ENCODE data around the gene TTC23. TPM values are rescaled to one million over a fixed set of nuclear protein-coding genes. Genes with fewer than 3 reads are reported as not detected.
A peak's percentile ranks its signal among the peaks of the same experiment; 100 is the strongest.
"Not testable (repeated sequence)": the region's sequence is repeated elsewhere in the genome, so short reads cannot be mapped to it uniquely, and the experiment has no call there.

Gene TTC23
- total and polyA plus RNA-seq, 9 of the 15 experiments (the other 6 are each of a cell fraction or from before 2014, with no cell fraction given): 0.41 to 4.5 (median 2.5) TPM

DNA sequence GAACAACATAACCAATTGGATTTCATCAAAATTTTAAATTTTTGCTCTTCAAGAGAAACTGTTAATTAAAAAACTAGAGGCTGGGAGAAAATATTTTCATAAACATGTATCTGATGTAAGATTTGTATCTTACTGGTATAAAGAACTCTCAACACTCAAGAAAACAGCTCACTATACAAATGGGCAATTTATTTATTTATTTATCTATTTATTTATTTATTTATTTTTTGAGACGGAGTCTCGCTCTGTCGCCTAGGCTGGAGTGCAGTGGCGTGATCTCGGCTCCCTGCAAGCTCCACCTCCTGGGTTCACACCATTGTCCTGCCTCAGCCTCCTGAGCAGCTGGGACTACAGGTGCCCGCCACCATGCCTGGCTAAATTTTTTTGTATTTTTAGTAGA, 15.2 kb downstream of the TTC23 start:
- H3K9me3 ChIP-seq (replicated peaks; ENCODE audit: control insufficient read depth, insufficient read depth, low read depth, low read length); H3K36me3 ChIP-seq (ENCODE audit: control insufficient read depth, insufficient read depth, low read length); BruUV-seq (replicated peaks); H3K4me3 ChIP-seq; DNase-seq (ENCODE audit: extremely low read depth in 1 of 4, low spot score in 3 of 4); H3K4me1 ChIP-seq (replicated peaks in 1 of 2; ENCODE audit: control insufficient read depth in 2 of 2, insufficient read depth in 2 of 2, low read length in 2 of 2); H3K4me2 ChIP-seq (ENCODE audit: insufficient read depth, low read length); H3K79me2 ChIP-seq (ENCODE audit: control insufficient read depth, insufficient read depth, low read length); in situ Hi-C loops (cut with MboI); H4K20me1 ChIP-seq (replicated peaks; ENCODE audit: control insufficient read depth, insufficient read depth, low read length); H3K9me1 ChIP-seq (ENCODE audit: control insufficient read depth, insufficient read depth, low read length); POLR2A ChIA-PET; H3K27me3 ChIP-seq (ENCODE audit: control insufficient read depth in 2 of 2, insufficient read depth in 2 of 2, low read length in 2 of 2); FAIRE-seq; ATAC-seq; H3K9ac ChIP-seq (ENCODE audit: insufficient read depth in 1 of 2, low read depth in 2 of 2, low read length in 2 of 2); intact Hi-C loops (cut with micrococcal nuclease); H2AFZ ChIP-seq (ENCODE audit: low read depth, low read length); H3K27ac ChIP-seq (ENCODE audit: extremely low read depth, low read depth, low read length): not testable (repeated sequence)
- WGBS (ENCODE audit: insufficient coverage, low coverage, missing lambda C conversion rate): 58% methylated on average over 5 of the region's 6 CpGs
- CTCF ChIA-PET (ENCODE audit: low intra/inter-chr PET ratio): interaction anchor here (0.6 kb wide), 1 partner anchor 716 kb away, joined by 3 read pairs; no protein-coding TSS in a partner anchor

DNA sequence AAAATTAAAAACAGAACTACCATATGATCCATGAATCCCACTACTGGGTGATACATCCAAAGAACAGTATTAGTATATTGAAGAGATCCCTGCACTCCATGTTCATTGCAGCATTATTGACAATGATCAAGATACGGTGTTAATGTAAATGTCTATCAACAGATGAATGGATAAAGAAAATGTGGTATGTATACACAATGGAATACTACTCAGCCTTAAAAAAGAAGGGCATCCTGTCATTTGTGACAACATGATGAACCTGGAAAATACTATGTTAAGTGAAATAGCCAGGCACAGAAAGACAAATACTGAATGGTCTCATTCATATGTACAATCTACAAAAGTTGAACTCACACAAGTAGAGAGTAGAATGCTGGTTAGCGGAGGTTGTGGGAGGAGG, 16.6 kb downstream of the TTC23 start:
- no peak overlapping the region for H3K27ac ChIP-seq (ENCODE audit: extremely low read depth, low read depth, low read length)
- H3K4me1 ChIP-seq (replicated peaks in 1 of 2; ENCODE audit: control insufficient read depth in 2 of 2, insufficient read depth in 2 of 2, low read length in 2 of 2): no peaks in the 10 kb centered on the region
- POLR2A ChIA-PET: no interaction called here
- BruUV-seq (replicated peaks): no TSS peak
- no peak overlapping the region for H2AFZ ChIP-seq (ENCODE audit: low read depth, low read length)
- H3K9me3 ChIP-seq (replicated peaks; ENCODE audit: control insufficient read depth, insufficient read depth, low read depth, low read length): no peaks in the 10 kb centered on the region
- no peak overlapping the region for H3K4me2 ChIP-seq (ENCODE audit: insufficient read depth, low read length)
- no peaks in the 10 kb centered on the region for H3K9me1 ChIP-seq (ENCODE audit: control insufficient read depth, insufficient read depth, low read length)
- intact Hi-C loops (cut with micrococcal nuclease): no loop called here
- TF ChIP-seq MXI1 (IDR thresholded peaks at IDR 0.05; ENCODE audit: low read depth, low read length) (no peak), ZNF146 (CRISPR knock-in tag; IDR thresholded peaks at IDR 0.05; ENCODE audit: unreplicated experiment) (peak; percentile 36)
- no peak overlapping the region for H3K4me3 ChIP-seq
- H3K9ac ChIP-seq (ENCODE audit: insufficient read depth in 1 of 2, low read depth in 2 of 2, low read length in 2 of 2): no peak overlapping the region
- no peak for DNase-seq (ENCODE audit: extremely low read depth in 1 of 4, low spot score in 3 of 4)
- CTCF ChIA-PET (ENCODE audit: low intra/inter-chr PET ratio): no interaction called here
- in situ Hi-C loops (cut with MboI): no loop called here
- H3K79me2 ChIP-seq (ENCODE audit: control insufficient read depth, insufficient read depth, low read length): no peaks in the 10 kb centered on the region
- no peaks in the 10 kb centered on the region for H4K20me1 ChIP-seq (replicated peaks; ENCODE audit: control insufficient read depth, insufficient read depth, low read length)
- no peaks in the 10 kb centered on the region for H3K36me3 ChIP-seq (ENCODE audit: control insufficient read depth, insufficient read depth, low read length)
- no peak for ATAC-seq
- H3K27me3 ChIP-seq (ENCODE audit: control insufficient read depth in 2 of 2, insufficient read depth in 2 of 2, low read length in 2 of 2): no peaks in the 10 kb centered on the region
- FAIRE-seq: no peak
- WGBS (ENCODE audit: insufficient coverage, low coverage, missing lambda C conversion rate): 42% methylated on average over 2 of the region's 2 CpGs

All from K562 (cell line).